AG09309 (cell line): ENCODE measurements around the gene DHX38.
A peak's percentile ranks its signal among the peaks of the same experiment; 100 is the strongest.
"Not testable (repeated sequence)": the region's sequence is repeated elsewhere in the genome, so short reads cannot be mapped to it uniquely, and the experiment has no call there.

Source experiments
- DNase-seq: peaks from one replicate; pipeline ENCODE4 v3.0.0-alpha.2; 2010; ENCODE audit warnings: low read depth
- H3K4me3 ChIP-seq: 2 replicates; pipeline ENCODE4 v1.5.1; 2011; ENCODE audit warnings: mild to moderate bottlenecking, low read depth, low read length, moderate library complexity; ENCODE audit not compliant: control insufficient read depth
- TF ChIP-seq, protein P1 (sequence below): IDR thresholded peaks from 2 replicates; pipeline ENCODE4 v1.5.1; 2011; ENCODE audit warnings: mild to moderate bottlenecking, low read depth, low read length, inconsistent platforms; ENCODE audit not compliant: insufficient read depth, control insufficient read depth; ENCODE audit errors: missing control alignments

Gene DHX38

DNA sequence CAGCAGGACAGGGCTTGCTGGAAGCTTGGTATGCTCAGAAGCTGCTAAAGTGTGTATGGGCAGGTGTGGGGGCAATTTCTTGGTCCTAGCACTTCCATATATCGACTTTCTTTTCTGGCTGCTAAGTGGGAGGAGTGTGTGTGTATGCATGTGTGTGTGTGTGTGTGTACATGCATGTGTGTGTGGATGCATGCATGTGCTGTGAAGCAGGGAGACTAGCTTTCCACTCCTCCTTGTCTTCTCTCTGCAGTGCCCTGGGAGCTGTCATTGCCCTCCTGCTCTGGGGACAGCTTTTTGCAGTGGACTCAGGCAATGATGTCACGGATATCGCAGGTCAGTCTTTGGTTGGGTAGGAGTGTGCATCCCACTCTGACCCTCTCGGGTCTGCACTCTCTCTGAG, 37.7 kb upstream of the DHX38 start:
- no peak for DNase-seq
- TF ChIP-seq, protein P1, sequence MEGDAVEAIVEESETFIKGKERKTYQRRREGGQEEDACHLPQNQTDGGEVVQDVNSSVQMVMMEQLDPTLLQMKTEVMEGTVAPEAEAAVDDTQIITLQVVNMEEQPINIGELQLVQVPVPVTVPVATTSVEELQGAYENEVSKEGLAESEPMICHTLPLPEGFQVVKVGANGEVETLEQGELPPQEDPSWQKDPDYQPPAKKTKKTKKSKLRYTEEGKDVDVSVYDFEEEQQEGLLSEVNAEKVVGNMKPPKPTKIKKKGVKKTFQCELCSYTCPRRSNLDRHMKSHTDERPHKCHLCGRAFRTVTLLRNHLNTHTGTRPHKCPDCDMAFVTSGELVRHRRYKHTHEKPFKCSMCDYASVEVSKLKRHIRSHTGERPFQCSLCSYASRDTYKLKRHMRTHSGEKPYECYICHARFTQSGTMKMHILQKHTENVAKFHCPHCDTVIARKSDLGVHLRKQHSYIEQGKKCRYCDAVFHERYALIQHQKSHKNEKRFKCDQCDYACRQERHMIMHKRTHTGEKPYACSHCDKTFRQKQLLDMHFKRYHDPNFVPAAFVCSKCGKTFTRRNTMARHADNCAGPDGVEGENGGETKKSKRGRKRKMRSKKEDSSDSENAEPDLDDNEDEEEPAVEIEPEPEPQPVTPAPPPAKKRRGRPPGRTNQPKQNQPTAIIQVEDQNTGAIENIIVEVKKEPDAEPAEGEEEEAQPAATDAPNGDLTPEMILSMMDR: no peak
- no peak overlapping the region for H3K4me3 ChIP-seq

DNA sequence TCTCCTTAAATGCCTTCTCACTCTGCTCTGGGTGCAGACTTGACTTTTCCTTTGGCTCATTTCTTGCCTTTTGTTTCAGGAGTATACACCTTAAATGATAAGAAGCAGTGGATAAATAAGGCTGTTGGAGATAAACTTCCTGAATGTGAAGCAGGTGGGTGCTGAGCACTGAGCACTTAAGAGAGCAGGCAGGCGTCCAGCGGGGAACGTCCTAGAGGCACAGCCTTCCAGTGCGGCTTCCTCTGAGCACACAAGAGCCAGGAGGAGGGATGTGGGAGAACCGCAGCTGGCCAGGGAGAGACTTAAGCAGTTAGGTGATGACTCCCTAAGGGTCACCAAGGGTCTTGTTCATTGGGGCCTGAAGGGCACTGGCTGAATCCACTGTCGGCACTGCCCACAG, 36.3 kb upstream of the DHX38 start:
- DNase-seq, H3K4me3 ChIP-seq: not testable (repeated sequence)

DNA sequence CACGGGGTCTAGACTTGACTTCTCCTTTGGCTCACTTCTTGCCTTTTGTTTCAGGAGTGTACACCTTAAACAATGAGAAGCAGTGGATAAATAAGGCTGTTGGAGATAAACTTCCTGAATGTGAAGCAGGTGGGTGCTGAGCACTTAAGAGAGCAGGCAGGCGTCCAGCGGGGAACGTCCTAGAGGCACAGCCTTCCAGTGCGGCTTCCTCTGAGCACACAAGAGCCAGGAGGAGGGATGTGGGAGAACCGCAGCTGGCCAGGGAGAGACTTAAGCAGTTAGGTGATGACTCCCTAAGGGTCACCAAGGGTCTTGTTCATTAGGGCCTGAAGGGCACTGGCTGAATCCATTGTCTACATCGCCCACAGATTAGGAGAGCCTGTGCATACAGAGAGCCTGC, 34.6 kb upstream of the DHX38 start:
- H3K4me3 ChIP-seq, DNase-seq: not testable (repeated sequence)

DNA sequence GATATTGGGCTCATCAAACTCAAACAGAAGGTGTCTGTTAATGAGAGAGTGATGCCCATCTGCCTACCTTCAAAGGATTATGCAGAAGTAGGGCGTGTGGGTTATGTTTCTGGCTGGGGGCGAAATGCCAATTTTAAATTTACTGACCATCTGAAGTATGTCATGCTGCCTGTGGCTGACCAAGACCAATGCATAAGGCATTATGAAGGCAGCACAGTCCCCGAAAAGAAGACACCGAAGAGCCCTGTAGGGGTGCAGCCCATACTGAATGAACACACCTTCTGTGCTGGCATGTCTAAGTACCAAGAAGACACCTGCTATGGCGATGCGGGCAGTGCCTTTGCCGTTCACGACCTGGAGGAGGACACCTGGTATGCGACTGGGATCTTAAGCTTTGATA, 33.2 kb upstream of the DHX38 start:
- no peak overlapping the region for H3K4me3 ChIP-seq
- TF ChIP-seq, protein P1: no peak
- DNase-seq: no peak

DNA sequence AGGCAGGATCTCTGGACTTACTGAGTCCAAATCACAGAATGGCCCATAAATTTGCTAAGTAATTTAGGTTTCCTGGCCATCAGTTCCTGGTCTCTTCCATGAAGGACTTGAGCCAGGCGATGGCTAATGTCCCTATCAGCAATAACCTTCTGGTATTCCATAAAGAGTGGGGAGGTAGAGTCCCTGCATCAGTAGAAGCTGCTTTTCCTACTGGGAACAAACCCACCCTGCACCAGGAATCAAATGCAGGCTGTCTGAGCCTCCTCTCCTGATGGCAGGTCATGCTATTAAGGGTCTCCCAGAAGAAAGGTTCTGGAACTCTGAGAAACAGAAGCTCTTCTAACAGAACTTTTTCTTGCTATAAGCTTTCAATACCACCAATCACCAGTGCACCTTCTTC, 32.1 kb upstream of the DHX38 start:
- no peak for DNase-seq
- H3K4me3 ChIP-seq: no peak overlapping the region
- TF ChIP-seq, protein P1: no peak

DNA sequence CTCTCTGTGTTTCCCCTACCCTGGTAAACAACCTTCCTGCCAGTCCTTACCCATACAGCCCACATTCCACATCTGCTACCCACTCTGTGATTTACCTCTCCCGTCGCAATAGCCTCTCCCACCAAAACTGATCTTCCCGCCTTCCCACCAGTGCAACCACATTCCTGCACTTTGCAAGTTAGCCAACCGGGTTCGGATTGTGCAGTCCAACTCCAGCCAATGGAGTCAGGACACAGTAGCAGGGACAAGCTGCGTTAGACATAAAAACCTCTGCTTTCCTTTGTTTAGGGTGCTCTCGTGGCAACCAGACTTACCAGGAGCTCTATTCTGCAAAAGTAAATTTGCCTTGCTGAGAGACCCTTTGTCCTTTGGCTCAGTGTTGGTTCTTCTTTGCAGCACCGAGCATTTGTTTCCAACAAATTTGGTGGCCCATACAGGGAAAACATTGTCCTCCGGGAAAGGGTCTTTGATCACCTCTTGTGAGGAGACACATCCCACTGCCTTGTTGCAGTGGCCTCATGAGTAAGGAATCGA, 29.2 kb upstream of the DHX38 start:
- DNase-seq: no peak
- H3K4me3 ChIP-seq: no peak overlapping the region
- TF ChIP-seq, protein P1: no peak

DNA sequence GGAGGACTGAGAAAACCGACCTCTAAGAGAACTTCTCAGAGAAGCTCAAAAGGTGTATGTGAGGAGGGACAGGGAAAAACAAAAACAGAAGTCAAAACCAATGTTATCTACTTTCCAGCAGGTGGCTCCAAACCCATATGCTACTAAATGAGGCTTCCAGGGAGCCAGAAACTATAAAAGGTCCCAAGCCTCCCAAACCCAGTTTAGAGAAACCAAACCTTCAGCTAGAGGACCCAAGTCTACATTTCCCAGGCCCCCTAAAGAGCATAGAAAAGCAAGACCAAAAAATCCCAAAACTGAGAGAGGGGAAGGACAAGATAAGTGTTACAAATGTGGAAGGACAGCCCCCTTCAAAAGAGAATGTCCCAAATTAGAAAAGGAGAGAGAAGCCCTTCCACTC, 26.9 kb upstream of the DHX38 start:
- H3K4me3 ChIP-seq: no peak overlapping the region
- TF ChIP-seq, protein P1: peak; percentile 57
- DNase-seq: peak; percentile 16

DNA sequence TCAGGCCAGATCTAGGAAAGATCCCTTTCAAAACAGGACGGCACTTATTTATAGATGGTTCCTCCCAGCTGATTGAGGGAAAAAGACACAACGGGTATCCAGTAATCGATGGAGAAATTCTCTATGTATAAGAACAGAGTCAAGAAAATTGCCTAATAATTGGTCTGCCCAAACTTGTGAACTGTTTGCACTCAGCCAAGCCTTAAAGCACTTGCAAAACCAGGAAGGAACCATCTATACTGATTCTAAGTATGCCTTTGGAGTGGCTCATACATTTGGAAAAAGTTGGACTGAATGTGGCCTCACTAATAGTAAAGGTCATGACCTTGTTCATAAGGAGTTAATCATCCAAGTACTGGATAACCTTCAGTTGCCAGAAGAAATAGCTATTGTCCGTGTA, 24.7 kb upstream of the DHX38 start:
- no peak for DNase-seq
- TF ChIP-seq, protein P1: no peak

More for the DNA sequence above, 24.7 kb upstream of the DHX38 start:
- H3K4me3 ChIP-seq: no peak overlapping the region
